H9 (cell line): ENCODE data around the gene NTSR1. TPM values are rescaled to one million over a fixed set of nuclear protein-coding genes. Genes with fewer than 3 reads are reported as not detected.

ENCODE experiments used
- DNase-seq: peaks from one replicate; pipeline ENCODE4 v3.0.0-alpha.2; 2017
- H2AFZ ChIP-seq: one replicate; pipeline ENCODE4 v1.6.1; 2013; ENCODE audit warnings: mild to moderate bottlenecking, low read length, control low read depth, moderate library complexity
- H2AK5ac ChIP-seq: 2 replicates; pipeline ENCODE4 v1.6.1; 2013; ENCODE audit warnings: low read length, control low read depth, mixed read lengths; ENCODE audit not compliant: insufficient read length
- H2BK120ac ChIP-seq: one replicate; pipeline ENCODE4 v1.6.1; 2013; ENCODE audit warnings: low read depth, mild to moderate bottlenecking, low read length, control low read depth, inconsistent platforms; ENCODE audit not compliant: poor library complexity, severe bottlenecking
- H2BK12ac ChIP-seq: 2 replicates; pipeline ENCODE4 v1.6.1; 2013; ENCODE audit warnings: low read length, control low read depth, mixed read lengths, low read depth; ENCODE audit not compliant: insufficient read length
- H2BK15ac ChIP-seq: 2 replicates; pipeline ENCODE4 v1.6.1; 2013; ENCODE audit warnings: low read depth, low read length, control low read depth
- H2BK20ac ChIP-seq: one replicate; pipeline ENCODE4 v1.6.1; 2013; ENCODE audit warnings: low read depth, mild to moderate bottlenecking, low read length, control low read depth, inconsistent platforms; ENCODE audit not compliant: poor library complexity, severe bottlenecking
- H2BK5ac ChIP-seq: 2 replicates; pipeline ENCODE4 v1.6.1; 2013; ENCODE audit warnings: low read length, control low read depth, mixed read lengths; ENCODE audit not compliant: insufficient read length
- H3K14ac ChIP-seq: 2 replicates; pipeline ENCODE4 v1.6.1; 2013; ENCODE audit warnings: low read length, control low read depth; ENCODE audit not compliant: insufficient read depth
- H3K18ac ChIP-seq: 2 replicates; pipeline ENCODE4 v1.6.1; 2013; ENCODE audit warnings: low read depth, mild to moderate bottlenecking, mixed read lengths, low read length, control low read depth; ENCODE audit not compliant: insufficient read length
- H3K23ac ChIP-seq: 2 replicates; pipeline ENCODE4 v1.6.1; 2013; ENCODE audit warnings: low read length, control low read depth, mixed read lengths, low read depth; ENCODE audit not compliant: insufficient read length
- H3K23me2 ChIP-seq: 2 replicates; pipeline ENCODE4 v1.6.1; 2013; ENCODE audit warnings: low read depth, mild to moderate bottlenecking, mixed read lengths, low read length, control low read depth; ENCODE audit not compliant: insufficient read length, poor library complexity, severe bottlenecking
- H3K27ac ChIP-seq: 2 replicates; pipeline ENCODE4 v1.5.1; 2013; ENCODE audit warnings: low read length, control low read depth, mixed read lengths, low read depth; ENCODE audit not compliant: insufficient read length
- H3K27me3 ChIP-seq: 2 replicates; pipeline ENCODE4 v1.6.1; 2013; ENCODE audit warnings: low read length, control low read depth, inconsistent platforms; ENCODE audit not compliant: insufficient read depth
- H3K4ac ChIP-seq: 2 replicates; pipeline ENCODE4 v1.6.1; 2013; ENCODE audit warnings: low read depth, mild to moderate bottlenecking, control low read depth, inconsistent platforms, low read length, moderate library complexity
- H3K4me1 ChIP-seq: 2 replicates; pipeline ENCODE4 v1.6.1; 2013; ENCODE audit warnings: low read length, control low read depth, inconsistent platforms; ENCODE audit not compliant: insufficient read depth
- H3K4me2 ChIP-seq: 2 replicates; pipeline ENCODE4 v1.6.1; 2013; ENCODE audit warnings: low read length, control low read depth, mixed read lengths; ENCODE audit not compliant: insufficient read length, insufficient read depth
- H3K56ac ChIP-seq: 2 replicates; pipeline ENCODE4 v1.6.1; 2013; ENCODE audit warnings: low read depth, mild to moderate bottlenecking, mixed read lengths, low read length, control low read depth; ENCODE audit not compliant: insufficient read length
- H3K79me1 ChIP-seq: 2 replicates; pipeline ENCODE4 v1.6.1; 2013; ENCODE audit warnings: low read depth, mild to moderate bottlenecking, moderate library complexity, low read length, control low read depth, inconsistent platforms; ENCODE audit not compliant: insufficient read depth, poor library complexity, severe bottlenecking
- H3K79me2 ChIP-seq: 2 replicates; pipeline ENCODE4 v1.6.1; 2013; ENCODE audit warnings: low read length, control low read depth, inconsistent platforms; ENCODE audit not compliant: insufficient read depth
- H3K9ac ChIP-seq: 2 replicates; pipeline ENCODE4 v1.6.1; 2013; ENCODE audit warnings: low read length, control low read depth, mixed read lengths; ENCODE audit not compliant: insufficient read length; ENCODE audit errors: extremely low read depth
- H3K9me3 ChIP-seq: one replicate; pipeline ENCODE4 v1.6.1; 2013; ENCODE audit warnings: low read depth, low read length, inconsistent platforms; ENCODE audit not compliant: control insufficient read depth
- H3T11ph ChIP-seq: one replicate; pipeline ENCODE4 v1.6.1; 2013; ENCODE audit warnings: mild to moderate bottlenecking, low read length, control low read depth, inconsistent platforms
- H4K20me1 ChIP-seq: one replicate; pipeline ENCODE4 v1.6.1; 2013; ENCODE audit not compliant: control insufficient read depth, insufficient read length, insufficient read depth
- H4K5ac ChIP-seq: 2 replicates; pipeline ENCODE4 v1.6.1; 2013; ENCODE audit warnings: low read depth, mild to moderate bottlenecking, mixed read lengths, low read length, control low read depth; ENCODE audit not compliant: insufficient read length
- H4K8ac ChIP-seq: replicated peaks from 2 replicates; pipeline ENCODE4 v1.6.1; 2013; ENCODE audit warnings: low read length, control low read depth, mixed read lengths, low read depth; ENCODE audit not compliant: insufficient read length
- H4K91ac ChIP-seq: 2 replicates; pipeline ENCODE4 v1.6.1; 2013; ENCODE audit warnings: low read depth, mild to moderate bottlenecking, moderate library complexity, mixed read lengths, low read length, control low read depth; ENCODE audit not compliant: insufficient read length
- H3K27ac Mint-ChIP-seq, 3 experiments: 2 replicates in 2 of 3; 3 replicates in 1 of 3; pipeline ENCODE4 v1.8.0; 2020 to 2021; ENCODE audit warnings: mixed read lengths in 3 of 3, mild to moderate bottlenecking in 1 of 3, moderate library complexity in 1 of 3
- H3K27me3 Mint-ChIP-seq: 2 replicates; pipeline ENCODE4 v1.8.0; 2021; ENCODE audit warnings: low read depth, mild to moderate bottlenecking, moderate library complexity, mixed read lengths
- H3K36me3 Mint-ChIP-seq, 3 experiments: 2 replicates in 2 of 3; 3 replicates in 1 of 3; pipeline ENCODE4 v1.8.0; 2020 to 2021; ENCODE audit warnings: low read depth in 3 of 3, mixed read lengths in 3 of 3; ENCODE audit not compliant: insufficient read depth in 1 of 3
- H3K4me1 Mint-ChIP-seq, 2 experiments: 2 replicates each; pipeline ENCODE4 v1.8.0; 2020; ENCODE audit warnings: mixed read lengths in 2 of 2
- H3K4me3 Mint-ChIP-seq, 2 experiments: 2 replicates in 1 of 2; 3 replicates in 1 of 2; pipeline ENCODE4 v1.8.0; 2020 to 2021; ENCODE audit warnings: mild to moderate bottlenecking in 2 of 2, mixed read lengths in 2 of 2, moderate library complexity in 1 of 2
- H3K9me3 Mint-ChIP-seq, 2 experiments: 2 replicates in 1 of 2; 3 replicates in 1 of 2; pipeline ENCODE4 v1.8.0; 2020; ENCODE audit warnings: mild to moderate bottlenecking in 2 of 2, mixed read lengths in 2 of 2, moderate library complexity in 1 of 2
- WGBS: extraction: QIAGEN DNeasy Blood & Tissue Kit; methylation state at CpG from one replicate; pipeline ENCODE4 v1.1.7; 2013; ENCODE audit warnings: missing lambda C conversion rate, low lambda C conversion rate, mixed read lengths; ENCODE audit not compliant: insufficient read length; ENCODE audit errors: extremely low coverage; 5-methylcytosine and 5-hydroxymethylcytosine counted together
- total RNA-seq: library from RNA; stranded (reverse); gene quantifications from 2 replicates; pipeline ENCODE4 v1.2.1, GENCODE V29; 2021
- TF ChIP-seq, protein P1 (sequence below): fragments of 200-600 bp; sonication (generic); conservative IDR thresholded peaks from 3 replicates; pipeline ENCODE4 v1.8.0; 2021; ENCODE audit warnings: antibody characterized with exemption, mild to moderate bottlenecking

NTSR1 gene
- total RNA-seq, 1 experiment from 2014 or later, result 0.11 TPM

DNA sequence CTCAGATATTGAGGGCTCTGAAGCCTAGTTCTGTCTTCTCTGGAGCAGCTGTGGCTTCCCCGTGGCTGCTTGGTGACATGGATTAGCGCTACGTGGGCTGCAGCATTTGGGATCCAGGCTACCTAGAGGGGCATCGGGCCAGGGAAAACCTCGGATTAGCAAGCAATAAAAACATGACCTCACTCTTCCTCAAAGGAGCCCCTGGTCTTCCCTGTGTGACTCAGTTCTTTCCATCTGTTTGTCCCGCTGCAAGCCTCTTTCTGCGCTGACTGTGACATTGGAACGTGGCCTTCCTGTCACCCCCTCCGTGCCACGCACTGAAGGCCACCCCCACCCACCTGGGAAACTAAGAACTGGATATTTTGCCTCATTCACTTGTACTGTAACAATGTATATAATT lies 91.2 kb downstream of the NTSR1 start:
- H3K56ac ChIP-seq, result no peak overlapping the region
- no peak overlapping the region for H4K5ac ChIP-seq
- peaks cover 4% of the 10 kb centered on the region for H3K23me2 ChIP-seq
- no peak overlapping the region for H3K18ac ChIP-seq
- H4K91ac ChIP-seq, result no peak overlapping the region
- Mint-ChIP-seq H3K9me3 (no peaks in the 10 kb centered on the region), H3K27me3 (peaks cover 30% of the 10 kb centered on the region), H3K4me1 (peaks cover 11% of the 10 kb centered on the region in 2 experiments), H3K36me3 (peaks cover 13 to 38% (median 34%) of the 10 kb centered on the region in 3 experiments), H3K27ac (no peak overlapping the region), H3K4me3 (no peak overlapping the region)
- DNase-seq, result no peak
- TF ChIP-seq, protein P1, sequence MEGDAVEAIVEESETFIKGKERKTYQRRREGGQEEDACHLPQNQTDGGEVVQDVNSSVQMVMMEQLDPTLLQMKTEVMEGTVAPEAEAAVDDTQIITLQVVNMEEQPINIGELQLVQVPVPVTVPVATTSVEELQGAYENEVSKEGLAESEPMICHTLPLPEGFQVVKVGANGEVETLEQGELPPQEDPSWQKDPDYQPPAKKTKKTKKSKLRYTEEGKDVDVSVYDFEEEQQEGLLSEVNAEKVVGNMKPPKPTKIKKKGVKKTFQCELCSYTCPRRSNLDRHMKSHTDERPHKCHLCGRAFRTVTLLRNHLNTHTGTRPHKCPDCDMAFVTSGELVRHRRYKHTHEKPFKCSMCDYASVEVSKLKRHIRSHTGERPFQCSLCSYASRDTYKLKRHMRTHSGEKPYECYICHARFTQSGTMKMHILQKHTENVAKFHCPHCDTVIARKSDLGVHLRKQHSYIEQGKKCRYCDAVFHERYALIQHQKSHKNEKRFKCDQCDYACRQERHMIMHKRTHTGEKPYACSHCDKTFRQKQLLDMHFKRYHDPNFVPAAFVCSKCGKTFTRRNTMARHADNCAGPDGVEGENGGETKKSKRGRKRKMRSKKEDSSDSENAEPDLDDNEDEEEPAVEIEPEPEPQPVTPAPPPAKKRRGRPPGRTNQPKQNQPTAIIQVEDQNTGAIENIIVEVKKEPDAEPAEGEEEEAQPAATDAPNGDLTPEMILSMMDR, result no peak
- H3K27me3 ChIP-seq, result no peaks in the 10 kb centered on the region
- no CpG with 5 or more reads among the region's 10 CpGs for WGBS
- H3K9me3 ChIP-seq, result no peaks in the 10 kb centered on the region
- H3K4ac ChIP-seq, result no peak overlapping the region
- no peak overlapping the region for H3T11ph ChIP-seq
- no peaks in the 10 kb centered on the region for H4K20me1 ChIP-seq
- H2BK12ac ChIP-seq, result no peak overlapping the region
- H3K79me2 ChIP-seq, result no peaks in the 10 kb centered on the region
- H3K23ac ChIP-seq, result no peak overlapping the region
- no peak overlapping the region for H2BK5ac ChIP-seq
- no peaks in the 10 kb centered on the region for H3K4me1 ChIP-seq
- no peak overlapping the region for H4K8ac ChIP-seq
- H2BK20ac ChIP-seq, result no peak overlapping the region
- no peaks in the 10 kb centered on the region for H3K79me1 ChIP-seq
- no peak overlapping the region for H2AK5ac ChIP-seq
- no peak overlapping the region for H3K4me2 ChIP-seq
- no peak overlapping the region for H3K9ac ChIP-seq
- H2BK15ac ChIP-seq, result no peak overlapping the region
- no peak overlapping the region for H3K27ac ChIP-seq
- no peak overlapping the region for H2BK120ac ChIP-seq
- H3K14ac ChIP-seq, result no peak overlapping the region
- no peak overlapping the region for H2AFZ ChIP-seq
